Astrocyte (in vitro differentiated cells and primary cell): ENCODE data around the gene UNC5A. TPM values are rescaled to one million over a fixed set of nuclear protein-coding genes. Genes with fewer than 3 reads are reported as not detected.

Experiments
- DNase-seq: peaks from one replicate; pipeline ENCODE4 v3.0.0-alpha.2; 2010; ENCODE audit warnings: low read depth
- FAIRE-seq: peaks from 2 replicates; lab custom pipeline; 2011; peaks lifted over from hg19 to GRCh38; lab: Jason Lieb, UNC
- H2AFZ ChIP-seq: 2 replicates; pipeline ENCODE4 v1.6.0; 2012; ENCODE audit warnings: low read depth, low read length, inconsistent platforms
- H3K27ac ChIP-seq: 2 replicates; pipeline ENCODE4 v1.5.1; 2011; ENCODE audit warnings: low read depth, low read length, inconsistent platforms
- H3K27me3 ChIP-seq: 2 replicates; pipeline ENCODE4 v1.6.0; 2011; ENCODE audit warnings: low read length, inconsistent platforms; ENCODE audit not compliant: insufficient read depth
- H3K36me3 ChIP-seq: 2 replicates; pipeline ENCODE4 v1.5.1; 2011; ENCODE audit warnings: low read length, inconsistent platforms; ENCODE audit not compliant: insufficient read depth
- H3K4me1 ChIP-seq: 2 replicates; pipeline ENCODE4 v1.5.1; 2011; ENCODE audit warnings: low read length, inconsistent platforms; ENCODE audit not compliant: insufficient read depth
- H3K4me2 ChIP-seq: 2 replicates; pipeline ENCODE4 v1.6.0; 2012; ENCODE audit warnings: low read length, inconsistent platforms
- H3K4me3 ChIP-seq: 2 replicates; pipeline ENCODE4 v1.5.1; 2011; ENCODE audit warnings: low read depth, mild to moderate bottlenecking, low read length, inconsistent platforms; ENCODE audit not compliant: insufficient read depth
- H3K79me2 ChIP-seq: 2 replicates; pipeline ENCODE4 v1.6.0; 2012; ENCODE audit warnings: mild to moderate bottlenecking, low read length, inconsistent platforms; ENCODE audit not compliant: insufficient read depth
- H3K9ac ChIP-seq: 2 replicates; pipeline ENCODE4 v1.6.0; 2012; ENCODE audit warnings: mild to moderate bottlenecking, low read length, inconsistent platforms
- H3K9me3 ChIP-seq: 2 replicates; pipeline ENCODE4 v1.5.1; 2012; ENCODE audit warnings: low read depth, mild to moderate bottlenecking, low read length, inconsistent platforms; ENCODE audit not compliant: insufficient read depth
- H4K20me1 ChIP-seq: 2 replicates; pipeline ENCODE4 v1.6.0; 2012; ENCODE audit warnings: low read length, inconsistent platforms; ENCODE audit not compliant: insufficient read depth
- H3K27ac Mint-ChIP-seq: one replicate; pipeline ENCODE4 v1.8.0; 2021; ENCODE audit warnings: mild to moderate bottlenecking, mixed read lengths; ENCODE audit not compliant: unreplicated experiment
- H3K27me3 Mint-ChIP-seq: one replicate; pipeline ENCODE4 v1.8.0; 2021; ENCODE audit warnings: low read depth, mixed read lengths; ENCODE audit not compliant: unreplicated experiment
- H3K36me3 Mint-ChIP-seq: one replicate; pipeline ENCODE4 v1.8.0; 2021; ENCODE audit warnings: low read depth, mixed read lengths; ENCODE audit not compliant: unreplicated experiment
- H3K4me1 Mint-ChIP-seq: one replicate; pipeline ENCODE4 v1.8.0; 2021; ENCODE audit warnings: low read depth, mixed read lengths; ENCODE audit not compliant: unreplicated experiment
- H3K4me3 Mint-ChIP-seq: one replicate; pipeline ENCODE4 v1.8.0; 2021; ENCODE audit warnings: mild to moderate bottlenecking, moderate library complexity, mixed read lengths; ENCODE audit not compliant: unreplicated experiment
- H3K9me3 Mint-ChIP-seq: one replicate; pipeline ENCODE4 v1.8.0; 2021; ENCODE audit warnings: mild to moderate bottlenecking, mixed read lengths; ENCODE audit not compliant: unreplicated experiment
- CTCF ChIP-seq: IDR thresholded peaks from 2 replicates; pipeline ENCODE4 v1.5.1; 2011; ENCODE audit warnings: low read depth, mild to moderate bottlenecking, inconsistent platforms, low read length, moderate library complexity; ENCODE audit not compliant: insufficient read depth
- EZH2 ChIP-seq: IDR thresholded peaks from 2 replicates; pipeline ENCODE4 v1.6.1; 2012; ENCODE audit warnings: mild to moderate bottlenecking, low read length, inconsistent platforms; ENCODE audit not compliant: insufficient read depth
- total RNA-seq: library from RNA; stranded (reverse); gene quantifications from 2 replicates; pipeline ENCODE4 v1.2.1, GENCODE V29; 2021

Gene UNC5A
- total RNA-seq, 1 donor from 2014 or later = 0.70 TPM

- Histone ChIP-seq H3K79me2 (no peaks in the 10 kb centered on the region), H2AFZ (no peak overlapping the region), H3K9me3 (no peaks in the 10 kb centered on the region), H3K4me3 (no peak overlapping the region), H3K27me3 (peaks cover 7% of the 10 kb centered on the region), H3K9ac (no peak overlapping the region), H3K4me1 (no peaks in the 10 kb centered on the region), H3K4me2 (no peak overlapping the region), H4K20me1 (no peaks in the 10 kb centered on the region), H3K36me3 (no peaks in the 10 kb centered on the region), H3K27ac (no peak overlapping the region)
- Mint-ChIP-seq H3K9me3 (peaks cover 4% of the 10 kb centered on the region), H3K27ac (no peak overlapping the region), H3K36me3 (no peaks in the 10 kb centered on the region), H3K4me3 (no peak overlapping the region), H3K27me3 (peaks cover 53% of the 10 kb centered on the region), H3K4me1 (no peaks in the 10 kb centered on the region)
- TF ChIP-seq CTCF = no peak
- TF ChIP-seq EZH2 = no peak
- FAIRE-seq = no peak
- DNase-seq = no peak
These were observed 21.1 kb downstream of the UNC5A start for GRCh38 chr5:176831425-176831824.

GRCh38 chr5:176832162-176832561, 21.8 kb downstream of the UNC5A start:
- H3K27ac ChIP-seq = no peak overlapping the region
- H3K4me1 Mint-ChIP-seq = no peaks in the 10 kb centered on the region
- H3K27me3 ChIP-seq = peaks cover 7% of the 10 kb centered on the region
- TF ChIP-seq EZH2 (no peak), CTCF (no peak)
- FAIRE-seq (no peak), DNase-seq (no peak)
- no peak overlapping the region for H2AFZ ChIP-seq
- no peak overlapping the region for H3K27ac Mint-ChIP-seq
- H3K9me3 ChIP-seq = no peaks in the 10 kb centered on the region
- H3K9me3 Mint-ChIP-seq = peaks cover 4% of the 10 kb centered on the region
- no peaks in the 10 kb centered on the region for H3K4me1 ChIP-seq
- H3K4me2 ChIP-seq = no peak overlapping the region
- H3K79me2 ChIP-seq = no peaks in the 10 kb centered on the region
- H3K27me3 Mint-ChIP-seq = peaks cover 58% of the 10 kb centered on the region
- no peaks in the 10 kb centered on the region for H3K36me3 ChIP-seq
- no peaks in the 10 kb centered on the region for H3K36me3 Mint-ChIP-seq
- H3K4me3 ChIP-seq = no peak overlapping the region
- no peak overlapping the region for H3K4me3 Mint-ChIP-seq
- no peaks in the 10 kb centered on the region for H4K20me1 ChIP-seq
- no peak overlapping the region for H3K9ac ChIP-seq

DNA sequence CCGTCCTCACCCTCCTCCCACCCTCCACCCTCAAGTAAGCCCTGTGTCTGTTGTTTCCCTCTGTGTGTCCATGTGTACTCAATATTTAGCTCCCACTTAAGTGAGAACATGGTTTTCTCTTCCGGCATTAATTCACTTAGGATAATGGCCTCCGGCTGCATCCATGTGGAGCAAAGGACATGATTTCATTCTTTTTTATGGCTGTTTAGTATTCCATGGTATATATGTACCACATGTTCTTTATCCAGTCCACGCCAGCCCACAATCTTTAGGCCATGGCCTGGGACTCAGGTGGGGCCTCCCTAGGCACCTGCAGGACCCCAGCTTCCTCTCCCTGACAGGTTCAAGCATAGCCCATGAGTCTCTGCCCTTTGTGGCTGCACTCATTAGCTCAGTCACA, 22.9 kb downstream of the UNC5A start:
- H3K36me3 Mint-ChIP-seq = no peaks in the 10 kb centered on the region
- TF ChIP-seq CTCF = no peak
- TF ChIP-seq EZH2 = no peak
- H3K4me2 ChIP-seq = no peak overlapping the region

More for the DNA sequence above, 22.9 kb downstream of the UNC5A start:
- Histone ChIP-seq H3K36me3 (no peaks in the 10 kb centered on the region), H3K4me1 (no peaks in the 10 kb centered on the region), H4K20me1 (no peaks in the 10 kb centered on the region), H3K27me3 (peaks cover 7% of the 10 kb centered on the region), H3K9ac (no peak overlapping the region), H3K9me3 (no peaks in the 10 kb centered on the region), H3K79me2 (no peaks in the 10 kb centered on the region), H3K27ac (no peak overlapping the region), H2AFZ (no peak overlapping the region), H3K4me3 (no peak overlapping the region)
- FAIRE-seq (no peak), DNase-seq (no peak)
- peaks cover 4% of the 10 kb centered on the region for H3K9me3 Mint-ChIP-seq
- H3K4me3 Mint-ChIP-seq = no peak overlapping the region
- H3K4me1 Mint-ChIP-seq = no peaks in the 10 kb centered on the region
- peaks cover 70% of the 10 kb centered on the region for H3K27me3 Mint-ChIP-seq
- H3K27ac Mint-ChIP-seq = no peak overlapping the region
